Measurements from ENCODE around the gene TAMALIN.
"Not testable (repeated sequence)": the region's sequence is repeated elsewhere in the genome, so short reads cannot be mapped to it uniquely, and the experiment has no call there.

Gene TAMALIN

GRCh38 chr12:52006726-52007157 lies at the start of gene TAMALIN:
TAMALIN (plus strand) TSS chr12:52006946; CDS start chr12:52007020, 74 bp downstream.
- peak; percentile 88 for DNase-seq

GRCh38 chr12:51958542-51958941 lies 48.2 kb upstream of the TAMALIN start:
- DNase-seq, result no peak

GRCh38 chr12:51959211-51959610 lies 47.5 kb upstream of the TAMALIN start:
- DNase-seq, result no peak

- no peak for DNase-seq
Measured at GRCh38 chr12:51959921-51960320, 46.8 kb upstream of the TAMALIN start.

GRCh38 chr12:51960488-51960887 lies 46.3 kb upstream of the TAMALIN start:
- DNase-seq, result no peak

GRCh38 chr12:51960890-51961289 lies 45.9 kb upstream of the TAMALIN start:
- no peak for DNase-seq

- no peak for DNase-seq
Measured at GRCh38 chr12:51961834-51962233, 44.9 kb upstream of the TAMALIN start.

- no peak for DNase-seq
Measured at GRCh38 chr12:51962737-51963136, 44.0 kb upstream of the TAMALIN start.

GRCh38 chr12:51963477-51963876 lies 43.3 kb upstream of the TAMALIN start:
- DNase-seq, result no peak

GRCh38 chr12:51969643-51970042 lies 37.1 kb upstream of the TAMALIN start:
- DNase-seq, result no peak

- DNase-seq, result peak; percentile 56
Measured at GRCh38 chr12:51970904-51971646, 35.7 kb upstream of the TAMALIN start.

- peak; percentile 27 for DNase-seq
Measured at GRCh38 chr12:51971679-51972421, 34.9 kb upstream of the TAMALIN start.

GRCh38 chr12:51972422-51972812 lies 34.3 kb upstream of the TAMALIN start:
- DNase-seq, result no peak

GRCh38 chr12:51972849-51973273 lies 33.9 kb upstream of the TAMALIN start:
- DNase-seq, result peak; percentile 65

- no peak for DNase-seq
Measured at GRCh38 chr12:51973560-51973959, 33.2 kb upstream of the TAMALIN start.

- no peak for DNase-seq
Measured at GRCh38 chr12:51974646-51975045, 32.1 kb upstream of the TAMALIN start.

GRCh38 chr12:51975196-51975595 lies 31.6 kb upstream of the TAMALIN start:
- no peak for DNase-seq

GRCh38 chr12:51976376-51977160 lies 30.2 kb upstream of the TAMALIN start:
- DNase-seq, result no peak

- no peak for DNase-seq
Measured at GRCh38 chr12:51977320-51977753, 29.4 kb upstream of the TAMALIN start.

GRCh38 chr12:51979306-51979705 lies 27.4 kb upstream of the TAMALIN start:
- DNase-seq, result not testable (repeated sequence)

- DNase-seq, result peak; percentile 77
Measured at GRCh38 chr12:51980051-51980808, 26.5 kb upstream of the TAMALIN start.

- DNase-seq, result no peak
Measured at GRCh38 chr12:51980809-51981127, 26.0 kb upstream of the TAMALIN start.

- no peak for DNase-seq
Measured at GRCh38 chr12:51984657-51985056, 22.1 kb upstream of the TAMALIN start.

All from CD4-positive, alpha-beta T cell treated with Interleukin-10 for 1 hour (primary cell).